ENCODE measurements around the gene B3GNT2. TPM values are rescaled to one million over a fixed set of nuclear protein-coding genes. Genes with fewer than 3 reads are reported as not detected.

Gene B3GNT2
- total and polyA plus RNA-seq, 9 donors: 6.7 to 20.6 (median 11.2) TPM

DNA sequence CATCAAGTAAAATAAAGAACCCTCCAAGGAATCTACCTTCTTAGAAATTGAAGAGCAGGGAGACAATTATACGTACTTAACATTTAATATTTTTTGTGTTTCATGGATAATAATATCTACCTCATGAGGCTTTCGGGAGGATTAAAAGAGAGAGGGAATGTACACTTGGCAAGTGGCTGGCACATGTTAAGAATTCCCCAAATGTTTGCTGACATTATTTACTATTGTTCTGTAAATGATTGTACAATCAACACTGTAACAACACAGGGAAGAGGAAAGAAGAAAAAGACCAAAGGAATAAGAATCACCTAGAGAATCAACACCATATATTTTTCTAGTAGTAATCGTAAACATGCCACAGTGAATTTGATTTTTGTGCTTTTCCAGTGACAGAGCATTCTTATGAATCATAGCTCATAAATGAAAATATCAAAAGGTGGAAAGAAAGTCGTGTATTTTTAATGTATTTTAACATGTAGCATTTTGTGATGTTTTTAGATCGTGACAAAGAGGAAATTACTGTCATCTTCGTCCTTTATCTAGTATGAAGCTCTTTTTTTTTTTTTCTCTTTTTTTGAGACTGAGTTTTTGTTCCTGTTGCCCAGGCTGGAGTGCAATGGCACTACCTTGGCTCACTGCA, 67.3 kb downstream of the B3GNT2 start:
- DNase-seq: no peak
- no peaks in the 10 kb centered on the region for H3K27me3 ChIP-seq
- no peak overlapping the region for H3K4me3 ChIP-seq
- no peaks in the 10 kb centered on the region for H3K36me3 ChIP-seq
- no peaks in the 10 kb centered on the region for H3K9me3 ChIP-seq
- H3K4me1 ChIP-seq (ENCODE audit: insufficient read depth): no peaks in the 10 kb centered on the region
- intact Hi-C loops (cut with DNase I): no loop called here
- TF ChIP-seq POLR2A (IDR thresholded peaks at IDR 0.05) (no peak), EP300 (IDR thresholded peaks at IDR 0.05) (no peak)
- TF ChIP-seq, protein P1, sequence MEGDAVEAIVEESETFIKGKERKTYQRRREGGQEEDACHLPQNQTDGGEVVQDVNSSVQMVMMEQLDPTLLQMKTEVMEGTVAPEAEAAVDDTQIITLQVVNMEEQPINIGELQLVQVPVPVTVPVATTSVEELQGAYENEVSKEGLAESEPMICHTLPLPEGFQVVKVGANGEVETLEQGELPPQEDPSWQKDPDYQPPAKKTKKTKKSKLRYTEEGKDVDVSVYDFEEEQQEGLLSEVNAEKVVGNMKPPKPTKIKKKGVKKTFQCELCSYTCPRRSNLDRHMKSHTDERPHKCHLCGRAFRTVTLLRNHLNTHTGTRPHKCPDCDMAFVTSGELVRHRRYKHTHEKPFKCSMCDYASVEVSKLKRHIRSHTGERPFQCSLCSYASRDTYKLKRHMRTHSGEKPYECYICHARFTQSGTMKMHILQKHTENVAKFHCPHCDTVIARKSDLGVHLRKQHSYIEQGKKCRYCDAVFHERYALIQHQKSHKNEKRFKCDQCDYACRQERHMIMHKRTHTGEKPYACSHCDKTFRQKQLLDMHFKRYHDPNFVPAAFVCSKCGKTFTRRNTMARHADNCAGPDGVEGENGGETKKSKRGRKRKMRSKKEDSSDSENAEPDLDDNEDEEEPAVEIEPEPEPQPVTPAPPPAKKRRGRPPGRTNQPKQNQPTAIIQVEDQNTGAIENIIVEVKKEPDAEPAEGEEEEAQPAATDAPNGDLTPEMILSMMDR (IDR thresholded peaks at IDR 0.05): no peak
- WGBS, 3 donors: 48 to 56% (median 52%) methylated on average over 6 of the region's 6 CpGs
- no peak overlapping the region for H3K27ac ChIP-seq

GRCh38 chr2:62264186-62264585, 68.3 kb downstream of the B3GNT2 start:
- no peak overlapping the region for H3K27ac ChIP-seq
- H3K9me3 ChIP-seq: no peaks in the 10 kb centered on the region
- intact Hi-C loops (cut with DNase I): no loop called here
- no peak for TF ChIP-seq POLR2A (IDR thresholded peaks at IDR 0.05)
- TF ChIP-seq, protein P1 (IDR thresholded peaks at IDR 0.05): no peak
- TF ChIP-seq EP300 (IDR thresholded peaks at IDR 0.05): no peak
- no peaks in the 10 kb centered on the region for H3K36me3 ChIP-seq
- H3K27me3 ChIP-seq: no peaks in the 10 kb centered on the region
- no peak for DNase-seq
- H3K4me1 ChIP-seq (ENCODE audit: insufficient read depth): no peaks in the 10 kb centered on the region
- H3K4me3 ChIP-seq: no peak overlapping the region
- 53 to 71% (median 70%) methylated on average over 3 of the region's 3 CpGs for WGBS, 3 donors

DNA sequence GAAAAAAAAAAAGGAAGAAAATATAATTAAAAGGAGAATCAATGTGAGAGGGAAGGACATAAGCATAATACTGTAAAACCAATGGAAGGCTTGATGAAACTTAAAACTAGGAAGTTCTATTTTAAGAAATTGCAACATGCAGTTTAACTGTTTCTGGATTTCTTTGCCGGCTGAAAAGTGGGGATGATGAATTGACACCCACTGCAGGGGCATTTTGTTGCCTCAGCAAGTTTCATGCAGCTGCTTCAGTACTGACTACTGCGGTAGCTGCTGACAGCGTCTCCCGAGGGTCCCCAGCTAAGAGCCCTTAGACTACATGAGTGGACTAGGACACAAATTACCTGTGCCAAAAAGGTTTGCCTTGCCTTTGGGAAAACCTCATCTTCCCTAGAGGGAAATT, 69.2 kb downstream of the B3GNT2 start:
- 78 to 87% (median 86%) methylated on average over 4 of the region's 4 CpGs for WGBS, 3 donors
- DNase-seq: no peak
- no peaks in the 10 kb centered on the region for H3K9me3 ChIP-seq

GRCh38 chr2:62266433-62267038, 70.6 kb downstream of the B3GNT2 start:
- Histone ChIP-seq H3K4me1 (ENCODE audit: insufficient read depth) (no peaks in the 10 kb centered on the region), H3K4me3 (no peak overlapping the region), H3K27ac (no peak overlapping the region), H3K9me3 (no peaks in the 10 kb centered on the region), H3K27me3 (no peaks in the 10 kb centered on the region), H3K36me3 (no peaks in the 10 kb centered on the region)
- no peak for DNase-seq
- TF ChIP-seq POLR2A (IDR thresholded peaks at IDR 0.05) (no peak), EP300 (IDR thresholded peaks at IDR 0.05) (no peak)
- TF ChIP-seq, protein P1 (IDR thresholded peaks at IDR 0.05): no peak
- intact Hi-C loops (cut with DNase I): no loop called here
- WGBS, 3 donors: 57 to 64% (median 59%) methylated on average over 7 of the region's 7 CpGs

More for the DNA sequence above, 69.2 kb downstream of the B3GNT2 start:
- intact Hi-C loops (cut with DNase I): no loop called here
- H3K27me3 ChIP-seq: no peaks in the 10 kb centered on the region
- TF ChIP-seq EP300 (IDR thresholded peaks at IDR 0.05) (no peak), POLR2A (IDR thresholded peaks at IDR 0.05) (no peak)
- TF ChIP-seq, protein P1 (IDR thresholded peaks at IDR 0.05): no peak
- H3K4me1 ChIP-seq (ENCODE audit: insufficient read depth): no peaks in the 10 kb centered on the region
- no peak overlapping the region for H3K4me3 ChIP-seq
- H3K27ac ChIP-seq: no peak overlapping the region
- no peaks in the 10 kb centered on the region for H3K36me3 ChIP-seq

Data from ovary (tissue), 9 donors.